Measurements from ENCODE around the gene CYP4Z1. TPM values are rescaled to one million over a fixed set of nuclear protein-coding genes. Genes with fewer than 3 reads are reported as not detected.
A peak's percentile ranks its signal among the peaks of the same experiment; 100 is the strongest.
"Not testable (repeated sequence)": the region's sequence is repeated elsewhere in the genome, so short reads cannot be mapped to it uniquely, and the experiment has no call there.

CYP4Z1 gene
- total RNA-seq, 1 donor from 2014 or later, result not detected

GRCh38 chr1:47128221-47128620 is 61.2 kb downstream of the CYP4Z1 start:
- H3K27me3 ChIP-seq (ENCODE audit: control insufficient read depth, insufficient read depth, low read length), result no peaks in the 10 kb centered on the region
- TF ChIP-seq, protein P1, sequence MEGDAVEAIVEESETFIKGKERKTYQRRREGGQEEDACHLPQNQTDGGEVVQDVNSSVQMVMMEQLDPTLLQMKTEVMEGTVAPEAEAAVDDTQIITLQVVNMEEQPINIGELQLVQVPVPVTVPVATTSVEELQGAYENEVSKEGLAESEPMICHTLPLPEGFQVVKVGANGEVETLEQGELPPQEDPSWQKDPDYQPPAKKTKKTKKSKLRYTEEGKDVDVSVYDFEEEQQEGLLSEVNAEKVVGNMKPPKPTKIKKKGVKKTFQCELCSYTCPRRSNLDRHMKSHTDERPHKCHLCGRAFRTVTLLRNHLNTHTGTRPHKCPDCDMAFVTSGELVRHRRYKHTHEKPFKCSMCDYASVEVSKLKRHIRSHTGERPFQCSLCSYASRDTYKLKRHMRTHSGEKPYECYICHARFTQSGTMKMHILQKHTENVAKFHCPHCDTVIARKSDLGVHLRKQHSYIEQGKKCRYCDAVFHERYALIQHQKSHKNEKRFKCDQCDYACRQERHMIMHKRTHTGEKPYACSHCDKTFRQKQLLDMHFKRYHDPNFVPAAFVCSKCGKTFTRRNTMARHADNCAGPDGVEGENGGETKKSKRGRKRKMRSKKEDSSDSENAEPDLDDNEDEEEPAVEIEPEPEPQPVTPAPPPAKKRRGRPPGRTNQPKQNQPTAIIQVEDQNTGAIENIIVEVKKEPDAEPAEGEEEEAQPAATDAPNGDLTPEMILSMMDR (IDR thresholded peaks at IDR 0.05; ENCODE audit: insufficient read depth, low read length, severe bottlenecking), result no peak
- FAIRE-seq (no peak), DNase-seq (ENCODE audit: low read depth) (peak; percentile 14)
- no peaks in the 10 kb centered on the region for H3K36me3 ChIP-seq (ENCODE audit: control insufficient read depth, insufficient read depth, low read length)
- H3K4me3 ChIP-seq (ENCODE audit: low read depth, low read length), result no peak overlapping the region

- not testable (repeated sequence) for H3K36me3 ChIP-seq (ENCODE audit: control insufficient read depth, insufficient read depth, low read length); H3K4me3 ChIP-seq (ENCODE audit: low read depth, low read length); H3K27me3 ChIP-seq (ENCODE audit: control insufficient read depth, insufficient read depth, low read length)
- peak; percentile 20 for DNase-seq (ENCODE audit: low read depth)
- FAIRE-seq, result peak; percentile 93
These were observed 61.8 kb downstream of the CYP4Z1 start for GRCh38 chr1:47128854-47129253.

DNA sequence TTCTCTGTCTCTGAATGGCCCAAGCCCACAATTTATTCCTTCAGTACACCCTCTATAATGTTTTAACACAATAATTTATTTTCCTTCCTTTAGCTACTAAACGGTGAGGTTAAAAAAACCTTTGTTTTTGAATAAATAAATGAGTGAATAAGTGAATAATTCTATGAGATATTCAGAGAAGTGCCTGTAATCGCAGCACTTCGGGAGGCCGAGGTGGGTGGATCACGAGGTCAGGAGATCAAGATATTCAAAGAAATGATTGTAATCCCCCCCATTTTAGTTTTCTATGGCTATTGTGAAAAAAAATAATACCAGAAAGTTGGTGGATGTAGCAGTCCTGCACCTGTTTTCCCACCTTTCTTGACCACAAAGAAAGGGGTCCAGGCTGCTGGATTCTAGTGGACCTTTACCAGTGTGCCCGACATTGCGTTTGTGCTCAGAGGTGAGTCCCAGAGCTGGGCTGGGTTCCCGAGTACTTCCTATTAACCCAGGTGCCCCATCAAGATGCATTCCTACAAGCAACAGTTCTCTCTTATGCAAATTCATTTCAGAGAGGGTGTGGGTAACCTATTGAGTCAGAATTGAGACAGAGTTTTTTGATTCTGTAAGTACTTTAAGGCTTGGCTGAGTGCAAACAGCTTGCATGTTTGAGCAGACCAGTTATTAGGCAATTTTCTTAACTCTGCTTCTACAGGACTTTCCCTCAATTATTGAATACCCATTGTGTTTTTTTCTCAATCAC is 62.6 kb downstream of the CYP4Z1 start:
- DNase-seq (ENCODE audit: low read depth) (peak; percentile 83), FAIRE-seq (peak; percentile 94)
- H3K4me3 ChIP-seq (ENCODE audit: low read depth, low read length); H3K36me3 ChIP-seq (ENCODE audit: control insufficient read depth, insufficient read depth, low read length); H3K27me3 ChIP-seq (ENCODE audit: control insufficient read depth, insufficient read depth, low read length): not testable (repeated sequence)

DNA sequence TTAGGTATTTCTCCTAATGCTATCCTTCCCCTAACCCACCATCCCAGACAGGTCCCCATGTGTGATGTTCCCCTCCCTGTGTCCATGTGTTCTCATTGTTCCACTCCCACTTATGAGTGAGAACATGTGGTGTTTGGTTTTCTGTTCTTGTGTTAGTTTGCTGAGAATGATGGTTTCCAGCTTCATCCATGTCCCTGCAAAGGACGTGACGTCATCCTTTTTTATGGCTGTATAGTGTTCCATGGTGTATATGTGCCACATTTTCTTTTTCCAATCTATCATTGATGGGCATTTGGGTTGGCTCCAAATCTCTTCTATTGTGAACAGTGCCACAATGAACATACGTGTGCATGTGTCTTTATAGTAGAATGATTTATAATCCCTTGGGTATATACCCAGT is 65.6 kb downstream of the CYP4Z1 start:
- not testable (repeated sequence) for DNase-seq (ENCODE audit: low read depth); FAIRE-seq; H3K4me3 ChIP-seq (ENCODE audit: low read depth, low read length); H3K36me3 ChIP-seq (ENCODE audit: control insufficient read depth, insufficient read depth, low read length); H3K27me3 ChIP-seq (ENCODE audit: control insufficient read depth, insufficient read depth, low read length)

DNA sequence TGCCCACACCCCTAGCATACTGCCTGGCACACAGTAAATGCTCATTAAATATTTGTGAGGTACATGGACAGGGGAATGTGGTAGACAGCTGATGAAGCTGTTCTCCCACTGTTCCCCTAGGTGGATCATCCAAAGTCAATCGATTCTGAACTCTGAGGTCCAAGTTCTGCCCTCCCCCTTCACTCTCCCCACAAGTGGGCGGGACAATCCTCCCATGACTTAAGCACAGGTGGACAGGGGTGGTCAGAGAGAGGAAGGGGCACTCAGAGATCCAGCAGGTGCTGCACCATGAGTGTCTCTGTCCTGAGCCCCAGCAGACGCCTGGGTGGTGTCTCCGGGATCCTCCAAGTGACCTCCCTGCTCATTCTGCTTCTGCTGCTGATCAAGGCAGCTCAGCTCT is 70.2 kb downstream of the CYP4Z1 start, which contains the start of gene CYP4A22:
Gene CYP4A22, plus strand, starts transcription at position 244 of the 400 bp plus-strand sequence. Its CDS starts 45 bp downstream, at position 289.
- TF ChIP-seq, protein P1 (IDR thresholded peaks at IDR 0.05; ENCODE audit: insufficient read depth, low read length, severe bottlenecking), result no peak
- H3K36me3 ChIP-seq (ENCODE audit: control insufficient read depth, insufficient read depth, low read length), result no peaks in the 10 kb centered on the region
- H3K4me3 ChIP-seq (ENCODE audit: low read depth, low read length), result no peak within 1 kb of the TSS
- no peaks in the 10 kb centered on the region for H3K27me3 ChIP-seq (ENCODE audit: control insufficient read depth, insufficient read depth, low read length)
- FAIRE-seq, result no peak
- no peak for DNase-seq (ENCODE audit: low read depth)

- TF ChIP-seq, protein P1 (IDR thresholded peaks at IDR 0.05; ENCODE audit: insufficient read depth, low read length, severe bottlenecking), result no peak
- DNase-seq (ENCODE audit: low read depth) (no peak), FAIRE-seq (no peak)
- Histone ChIP-seq H3K36me3 (ENCODE audit: control insufficient read depth, insufficient read depth, low read length) (no peaks in the 10 kb centered on the region), H3K27me3 (ENCODE audit: control insufficient read depth, insufficient read depth, low read length) (no peaks in the 10 kb centered on the region), H3K4me3 (ENCODE audit: low read depth, low read length) (no peak overlapping the region)
These were observed 71.0 kb downstream of the CYP4Z1 start for GRCh38 chr1:47137925-47138615.

- not testable (repeated sequence) for H3K27me3 ChIP-seq (ENCODE audit: control insufficient read depth, insufficient read depth, low read length); H3K4me3 ChIP-seq (ENCODE audit: low read depth, low read length); FAIRE-seq; H3K36me3 ChIP-seq (ENCODE audit: control insufficient read depth, insufficient read depth, low read length); DNase-seq (ENCODE audit: low read depth)
These were observed 73.3 kb downstream of the CYP4Z1 start for GRCh38 chr1:47140358-47140757.

Measured in bronchial epithelial cell (primary cell).